Neutrophil (primary cell): Measurements from ENCODE around the gene DBP.

Experiments
- H3K27ac ChIP-seq: fragments of 200-600 bp; sonication (generic); 2 replicates; pipeline ENCODE4 v1.5.1; 2016; ENCODE audit warnings: mild to moderate bottlenecking, moderate library complexity
- H3K27me3 ChIP-seq: fragments of 200-600 bp; sonication (generic); 2 replicates; pipeline ENCODE4 v1.6.0; 2016; ENCODE audit warnings: mild to moderate bottlenecking
- H3K36me3 ChIP-seq: fragments of 200-600 bp; sonication (generic); 2 replicates; pipeline ENCODE4 v1.5.1; 2017
- H3K4me1 ChIP-seq, 2 experiments: fragments of 200-600 bp in 1 of 2; sonication (generic) in 1 of 2; 1 replicate in 1 of 2; 2 replicates in 1 of 2; pipeline versions ENCODE4 v1.5.1 to v1.6.1; 2013 to 2016; ENCODE audit warnings: low read depth in 1 of 2, low read length in 1 of 2, mild to moderate bottlenecking in 1 of 2, moderate library complexity in 1 of 2; ENCODE audit not compliant: control insufficient read depth in 1 of 2, insufficient read depth in 1 of 2
- H3K4me3 ChIP-seq, 2 experiments: fragments of 200-600 bp in 1 of 2; sonication (generic) in 1 of 2; 1 replicate in 1 of 2; 2 replicates in 1 of 2; pipeline ENCODE4 v1.5.1; 2013 to 2016; ENCODE audit warnings: low read depth in 1 of 2, low read length in 1 of 2, mild to moderate bottlenecking in 1 of 2, moderate library complexity in 1 of 2
- H3K9me3 ChIP-seq: fragments of 200-600 bp; sonication (generic); 2 replicates; pipeline ENCODE4 v1.5.1; 2016
- CTCF ChIP-seq: fragments of 200-600 bp; sonication (generic); IDR thresholded peaks from 2 replicates; pipeline ENCODE4 v1.5.1; 2016; ENCODE audit warnings: antibody characterized with exemption

The DBP gene

GRCh38 chr19:48629599-48630295 is 7.4 kb downstream of the DBP start:
- H3K4me3 ChIP-seq, result no peak overlapping the region
- no peak overlapping the region for H3K27ac ChIP-seq
- TF ChIP-seq CTCF, result no peak
- H3K36me3 ChIP-seq, result peaks cover 54% of the 10 kb centered on the region
- peaks cover 31 to 35% of the 10 kb centered on the region in 2 experiments for H3K4me1 ChIP-seq
- H3K9me3 ChIP-seq, result no peaks in the 10 kb centered on the region
- H3K27me3 ChIP-seq, result no peaks in the 10 kb centered on the region

GRCh38 chr19:48629297-48629598 is 7.9 kb downstream of the DBP start:
- no peak overlapping the region for H3K4me3 ChIP-seq
- H3K36me3 ChIP-seq, result peaks cover 54% of the 10 kb centered on the region
- H3K4me1 ChIP-seq, result peaks cover 30 to 34% of the 10 kb centered on the region in 2 experiments
- H3K27ac ChIP-seq, result no peak overlapping the region
- no peaks in the 10 kb centered on the region for H3K27me3 ChIP-seq
- TF ChIP-seq CTCF, result no peak
- H3K9me3 ChIP-seq, result no peaks in the 10 kb centered on the region

- Histone ChIP-seq H3K4me3 (no peak overlapping the region), H3K4me1 (peaks cover 28 to 34% of the 10 kb centered on the region in 2 experiments), H3K36me3 (peaks cover 54% of the 10 kb centered on the region), H3K9me3 (no peaks in the 10 kb centered on the region), H3K27me3 (no peaks in the 10 kb centered on the region), H3K27ac (no peak overlapping the region)
- no peak for TF ChIP-seq CTCF
Observed at GRCh38 chr19:48628486-48629296, 8.5 kb downstream of the DBP start.

GRCh38 chr19:48627865-48628314 is 9.3 kb downstream of the DBP start:
- H3K36me3 ChIP-seq, result peaks cover 48% of the 10 kb centered on the region
- H3K27me3 ChIP-seq, result no peaks in the 10 kb centered on the region
- H3K4me1 ChIP-seq, result peaks cover 30% of the 10 kb centered on the region in 2 experiments
- no peak overlapping the region for H3K27ac ChIP-seq
- H3K9me3 ChIP-seq, result no peaks in the 10 kb centered on the region
- TF ChIP-seq CTCF, result no peak
- H3K4me3 ChIP-seq, result no peak overlapping the region

GRCh38 chr19:48627201-48627864 is 9.8 kb downstream of the DBP start:
- Histone ChIP-seq H3K4me1 (peaks cover 28 to 30% of the 10 kb centered on the region in 2 experiments), H3K36me3 (peaks cover 42% of the 10 kb centered on the region), H3K27me3 (no peaks in the 10 kb centered on the region), H3K9me3 (no peaks in the 10 kb centered on the region), H3K27ac (peak overlapping the region; percentile 5), H3K4me3 (no peak overlapping the region)
- TF ChIP-seq CTCF, result no peak
